ENCODE data around the gene TMPRSS6.

Gene TMPRSS6

GRCh38 chr22:37030560-37031281 lies 78.8 kb downstream of the TMPRSS6 start:
- no peak for DNase-seq (ENCODE audit: low read depth in 2 of 2)

DNA sequence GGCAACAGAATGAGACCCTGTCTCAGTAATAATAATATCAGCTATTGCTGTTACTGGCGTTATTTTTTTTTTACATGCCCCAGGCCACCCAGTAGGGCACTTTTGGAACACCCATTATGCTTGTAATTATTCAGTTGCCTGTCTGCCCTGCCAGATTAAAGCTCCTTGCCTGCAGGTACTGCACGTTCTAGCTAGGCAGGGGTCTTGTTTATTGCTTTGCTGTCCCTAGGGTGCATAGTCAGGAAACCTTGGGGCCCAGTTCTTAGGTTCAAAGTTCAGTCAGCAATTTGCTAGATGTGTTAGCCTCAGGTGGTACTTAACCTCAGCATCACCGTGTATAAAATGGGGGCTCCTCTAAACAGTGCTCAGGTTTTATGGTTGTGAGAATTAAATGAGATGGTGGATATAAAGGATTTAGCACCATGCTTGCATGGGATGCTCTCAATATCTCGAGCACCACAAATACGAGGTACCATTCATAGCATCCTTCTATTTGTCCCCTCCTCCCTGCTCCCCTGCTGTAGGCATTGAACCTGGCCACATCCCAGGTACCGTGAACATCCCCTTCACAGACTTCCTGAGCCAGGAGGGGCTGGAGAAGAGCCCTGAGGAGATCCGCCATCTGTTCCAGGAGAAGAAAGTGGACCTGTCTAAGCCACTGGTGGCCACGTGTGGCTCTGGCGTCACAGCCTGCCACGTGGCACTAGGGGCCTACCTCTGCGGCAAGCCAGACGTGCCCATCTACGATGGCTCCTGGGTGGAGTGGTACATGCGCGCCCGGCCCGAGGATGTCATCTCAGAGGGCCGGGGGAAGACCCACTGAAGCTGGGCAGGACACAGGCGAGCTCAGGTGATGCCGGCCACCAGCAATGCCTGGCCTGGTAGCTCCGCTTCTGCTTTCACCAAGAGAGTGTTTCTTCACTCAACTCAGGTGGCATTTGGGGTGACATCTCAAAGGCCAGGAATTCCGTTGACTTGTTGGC lies 80.5 kb downstream of the TMPRSS6 start:
- DNase-seq (ENCODE audit: low read depth in 2 of 2), result no peak

DNA sequence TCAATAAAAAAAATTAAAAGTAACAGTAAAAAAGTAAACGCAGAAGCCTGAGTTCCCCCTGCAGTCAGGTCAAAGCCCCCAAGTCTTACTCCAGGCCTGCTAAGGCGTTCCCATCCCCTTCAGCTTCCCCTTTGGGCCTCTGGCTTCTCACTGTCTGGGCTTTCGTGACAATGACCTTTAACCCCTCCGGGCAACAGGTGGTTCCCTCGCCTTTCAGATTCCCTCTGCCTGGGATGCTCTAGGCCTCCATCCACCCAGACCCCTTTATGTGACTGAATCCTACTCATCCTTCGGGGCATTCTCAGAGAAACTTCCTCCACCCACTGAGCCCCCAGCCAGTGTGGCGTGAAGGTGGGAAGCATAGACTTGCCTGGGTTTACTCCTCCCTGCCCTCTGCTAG lies 82.0 kb downstream of the TMPRSS6 start:
- DNase-seq (ENCODE audit: low read depth in 2 of 2), result no peak

- DNase-seq (ENCODE audit: low read depth in 2 of 2), result no peak
These were observed 83.2 kb downstream of the TMPRSS6 start for GRCh38 chr22:37026325-37026724.

DNA sequence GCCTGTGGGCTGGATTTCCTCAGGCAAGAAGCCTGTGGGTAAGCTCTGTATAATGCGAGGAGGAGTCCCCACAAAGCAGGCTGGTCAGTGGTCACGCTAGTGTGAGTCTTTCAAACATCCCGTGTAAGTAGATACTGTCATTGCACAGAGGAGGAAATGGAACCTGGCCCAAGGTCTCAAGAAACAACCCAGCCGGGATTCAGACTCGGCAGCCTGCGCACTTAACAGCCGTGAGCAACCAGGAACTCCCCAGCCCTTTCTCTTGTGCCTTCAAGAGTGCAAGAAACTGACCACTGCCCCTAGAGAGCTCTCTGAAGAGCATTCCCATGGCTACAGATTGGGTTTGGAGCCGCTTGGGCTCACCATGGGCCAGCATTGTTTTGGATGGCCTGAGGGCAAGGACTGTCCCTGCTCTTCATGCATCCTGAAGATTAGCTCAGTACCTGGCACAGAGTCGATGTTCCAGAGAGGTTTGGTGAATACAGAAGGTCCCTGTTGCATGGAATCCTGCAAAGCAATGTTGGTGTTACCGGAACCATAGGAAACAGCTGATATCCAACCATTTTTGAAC lies 83.9 kb downstream of the TMPRSS6 start:
- no peak for DNase-seq (ENCODE audit: low read depth in 2 of 2)

DNA sequence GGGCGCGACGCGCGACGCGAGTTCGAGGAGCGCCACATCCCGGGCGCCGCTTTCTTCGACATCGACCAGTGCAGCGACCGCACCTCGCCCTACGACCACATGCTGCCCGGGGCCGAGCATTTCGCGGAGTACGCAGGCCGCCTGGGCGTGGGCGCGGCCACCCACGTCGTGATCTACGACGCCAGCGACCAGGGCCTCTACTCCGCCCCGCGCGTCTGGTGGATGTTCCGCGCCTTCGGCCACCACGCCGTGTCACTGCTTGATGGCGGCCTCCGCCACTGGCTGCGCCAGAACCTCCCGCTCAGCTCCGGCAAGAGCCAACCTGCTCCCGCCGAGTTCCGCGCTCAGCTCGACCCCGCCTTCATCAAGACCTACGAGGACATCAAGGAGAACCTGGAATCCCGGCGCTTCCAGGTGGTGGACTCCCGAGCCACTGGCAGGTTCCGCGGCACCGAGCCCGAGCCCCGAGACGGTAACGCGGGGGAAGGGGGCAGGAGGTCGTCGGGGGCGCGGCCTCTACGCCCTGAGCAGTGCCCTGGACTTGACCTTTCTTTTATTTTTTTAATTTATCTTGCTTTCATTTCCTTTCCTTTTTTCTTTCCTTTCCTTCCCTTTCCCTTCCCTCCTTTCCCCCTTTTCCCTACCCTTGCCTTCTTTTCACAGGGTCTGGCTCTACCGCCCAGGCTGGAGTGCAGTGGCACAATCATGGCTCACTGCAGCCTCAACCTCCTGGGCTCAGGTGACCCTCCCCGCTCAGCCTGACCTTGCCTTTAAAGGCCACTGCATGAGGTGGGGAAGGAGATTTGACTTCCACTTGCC lies 85.0 kb downstream of the TMPRSS6 start:
- DNase-seq (ENCODE audit: low read depth in 2 of 2), result no peak

DNA sequence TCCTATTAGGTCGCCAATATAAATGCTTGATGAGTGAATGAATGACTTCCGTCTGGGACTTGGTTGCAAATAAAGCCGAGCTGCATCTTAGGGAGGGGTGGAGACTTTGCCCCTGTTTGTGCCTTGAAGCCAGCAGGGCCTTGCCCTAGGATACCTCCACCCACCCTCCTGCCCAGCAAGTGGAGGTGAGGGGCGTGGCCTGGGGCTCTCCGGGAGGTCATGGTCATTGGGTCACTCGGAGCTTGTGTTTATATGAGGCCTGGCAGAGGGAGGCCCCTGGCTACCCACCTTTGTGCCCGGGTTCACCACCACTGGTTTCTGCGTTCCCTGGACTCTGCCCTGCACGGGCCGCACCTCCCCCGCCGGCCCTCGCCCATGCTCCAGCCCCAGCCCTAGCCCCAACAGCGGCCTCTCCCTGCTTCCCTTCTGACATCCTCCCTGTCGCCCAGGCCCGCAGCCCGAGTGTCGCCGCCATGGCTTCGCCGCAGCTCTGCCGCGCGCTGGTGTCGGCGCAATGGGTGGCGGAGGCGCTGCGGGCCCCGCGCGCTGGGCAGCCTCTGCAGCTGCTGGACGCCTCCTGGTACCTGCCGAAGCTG lies 85.7 kb downstream of the TMPRSS6 start:
- no peak for DNase-seq (ENCODE audit: low read depth in 2 of 2)

DNA sequence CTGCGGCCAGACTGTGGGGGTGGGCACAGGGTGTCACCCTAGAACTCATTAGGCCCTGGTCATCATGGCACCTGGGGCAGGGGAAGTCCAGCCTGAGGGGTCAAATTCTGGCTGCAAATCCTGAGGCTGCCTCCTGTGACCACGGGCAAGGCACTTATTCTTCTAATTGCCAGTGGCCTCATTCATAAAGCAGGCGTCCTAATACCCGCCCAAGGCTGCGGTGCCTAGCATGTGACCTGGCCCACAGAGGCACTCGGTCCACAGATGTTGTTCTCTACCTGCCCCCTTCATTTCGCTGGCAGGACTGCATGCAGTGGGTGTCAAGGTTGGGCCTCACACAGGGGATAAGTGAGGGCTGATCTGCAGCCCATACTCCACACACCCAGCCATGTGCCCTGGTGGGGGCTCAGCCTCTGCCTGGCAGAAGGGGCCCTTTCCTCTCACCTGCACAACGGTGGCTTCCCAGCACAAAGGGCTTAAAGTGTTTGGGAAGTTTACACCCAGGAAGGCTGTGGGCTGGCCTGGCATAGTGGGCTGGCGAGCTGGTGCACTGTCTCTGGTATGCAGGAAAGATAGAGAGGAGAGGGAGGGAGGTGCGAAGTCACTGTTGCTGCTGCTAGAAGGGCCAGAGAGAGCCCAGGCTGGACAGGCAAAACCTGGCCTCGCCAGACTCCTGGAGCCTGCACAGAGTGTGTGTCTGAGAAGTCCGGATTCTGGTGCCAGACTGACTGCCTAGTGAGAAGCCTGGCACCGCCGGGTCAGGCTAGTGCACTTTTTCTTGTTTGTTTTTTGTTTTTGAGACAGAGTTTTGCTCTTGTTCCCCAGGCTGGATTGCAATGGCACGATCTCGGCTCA lies 86.8 kb downstream of the TMPRSS6 start:
- DNase-seq (ENCODE audit: low read depth in 2 of 2), result no peak

GRCh38 chr22:37021710-37022482 lies 87.6 kb downstream of the TMPRSS6 start:
- peak; percentile 30 to 53 for DNase-seq (ENCODE audit: low read depth in 2 of 2)

GRCh38 chr22:37021041-37021440 lies 88.5 kb downstream of the TMPRSS6 start:
- no peak for DNase-seq (ENCODE audit: low read depth in 2 of 2)

GRCh38 chr22:37020192-37020479 lies 89.4 kb downstream of the TMPRSS6 start:
- DNase-seq (ENCODE audit: low read depth in 2 of 2), result no peak

DNA sequence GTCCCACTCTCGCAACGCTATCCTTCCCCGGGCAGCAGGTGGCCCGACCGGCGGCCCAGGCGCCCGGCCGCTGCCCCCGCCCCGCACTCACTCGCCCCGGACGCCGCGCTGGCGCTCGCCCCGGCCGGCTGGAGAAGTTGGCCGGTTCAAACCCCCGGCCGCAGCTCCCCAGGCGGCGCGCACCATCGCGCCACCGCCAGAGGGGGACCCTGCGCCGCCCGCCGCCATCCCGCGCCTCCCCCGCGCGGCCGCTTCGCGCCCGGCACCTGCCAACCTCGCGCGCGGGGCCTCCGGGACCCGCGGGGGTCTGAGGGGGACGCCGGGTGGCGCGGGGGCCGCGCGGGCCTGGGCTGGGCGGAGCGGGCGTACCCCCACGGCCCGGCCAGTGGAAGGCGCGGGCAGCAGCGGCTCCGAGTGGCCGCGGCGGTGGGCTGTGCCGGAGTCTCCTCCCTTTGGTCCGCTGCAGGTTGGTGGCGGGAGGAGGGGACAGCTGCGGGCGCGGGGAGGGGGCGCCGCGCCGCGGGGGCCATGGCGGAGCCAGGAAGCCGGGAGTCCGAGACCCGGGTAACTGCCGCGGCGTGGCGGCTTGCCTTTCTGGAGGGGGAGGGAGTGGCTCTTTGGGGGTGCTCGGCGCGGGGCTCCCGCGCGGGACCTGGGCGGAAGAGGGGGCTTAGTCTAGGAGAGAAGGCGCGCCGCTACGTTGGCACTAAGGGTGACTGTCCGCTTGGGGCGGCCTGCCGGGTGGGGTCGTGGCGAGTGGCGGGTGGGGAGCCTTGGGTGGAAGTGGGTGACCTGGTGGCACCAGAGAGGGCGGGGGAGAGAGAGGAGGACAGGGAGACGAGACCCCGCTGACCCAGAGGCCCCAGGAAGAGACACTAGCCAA lies 90.0 kb downstream of the TMPRSS6 start, which contains the start of the genes MPST and TST:
MPST (plus strand) TSS at position 434 of the 883 bp plus-strand sequence; CDS start at position 529, 95 bp downstream.
TST (minus strand) TSS at position 139 of the 883 bp plus-strand sequence. CDS start 715 bp downstream, outside the sequence.
- DNase-seq (ENCODE audit: low read depth in 2 of 2), result peak; percentile 28 to 30

DNA sequence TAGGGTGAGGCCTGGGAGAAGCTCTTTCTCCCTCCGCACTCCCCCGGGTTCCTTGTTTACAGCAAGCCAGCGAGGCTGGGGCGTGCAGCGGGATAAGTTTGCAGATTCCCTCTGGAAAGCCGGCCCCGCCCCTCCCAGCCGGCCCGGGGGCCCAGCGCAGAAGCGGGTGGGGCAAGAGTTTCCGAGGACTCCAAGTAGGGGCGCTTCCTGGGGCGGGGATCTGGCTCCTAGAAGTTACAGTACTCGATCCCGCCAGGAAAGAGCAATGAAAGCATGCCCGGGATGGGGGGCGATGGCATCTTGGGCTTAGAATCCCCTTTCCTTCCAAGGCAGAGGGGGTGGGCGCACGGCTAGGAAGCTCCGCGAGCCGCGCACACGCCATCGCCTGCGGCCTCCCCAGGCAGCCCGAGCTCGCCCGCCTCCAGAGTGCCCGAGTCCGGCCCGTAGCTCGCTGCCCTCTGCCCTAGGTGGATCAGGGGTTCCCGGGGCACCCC lies 90.7 kb downstream of the TMPRSS6 start:
- no peak for DNase-seq (ENCODE audit: low read depth in 2 of 2)

- DNase-seq (ENCODE audit: low read depth in 2 of 2), result no peak
These were observed 91.3 kb downstream of the TMPRSS6 start for GRCh38 chr22:37018086-37018814.

DNA sequence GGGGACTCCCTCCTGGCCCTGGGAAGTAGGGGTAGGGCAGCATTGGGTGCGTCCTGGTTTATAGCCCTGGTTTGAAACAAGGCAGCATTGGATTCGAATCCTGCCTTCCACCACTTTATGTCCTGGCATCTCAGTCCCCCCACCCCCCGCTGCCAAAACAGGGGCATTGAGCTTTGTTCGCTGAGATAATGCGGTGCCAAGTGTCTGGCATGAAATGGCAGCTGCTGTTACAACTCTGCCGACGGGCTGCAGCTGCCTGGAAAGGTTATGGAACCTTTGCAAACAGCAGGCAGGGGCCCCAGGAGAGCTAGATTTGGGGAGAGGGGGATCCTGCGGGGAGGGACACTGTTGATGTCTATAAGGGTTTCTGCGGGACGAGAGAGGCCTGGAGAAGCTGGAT lies 92.2 kb downstream of the TMPRSS6 start:
- no peak for DNase-seq (ENCODE audit: low read depth in 2 of 2)

GRCh38 chr22:37016134-37016910 lies 93.2 kb downstream of the TMPRSS6 start:
- no peak for DNase-seq (ENCODE audit: low read depth in 2 of 2)

GRCh38 chr22:37015587-37015878 lies 94.0 kb downstream of the TMPRSS6 start:
- DNase-seq (ENCODE audit: low read depth in 2 of 2), result no peak
